ENCODE measurements around the gene UQCRFS1.
A peak's percentile ranks its signal among the peaks of the same experiment; 100 is the strongest.
"Not testable (repeated sequence)": the region's sequence is repeated elsewhere in the genome, so short reads cannot be mapped to it uniquely, and the experiment has no call there.

The UQCRFS1 gene

GRCh38 chr19:29214411-29214810 is 1.5 kb upstream of the UQCRFS1 start:
- no peak for DNase-seq (ENCODE audit: low spot score)

GRCh38 chr19:29212356-29212647 is 649 bp downstream of the UQCRFS1 start:
- DNase-seq (ENCODE audit: low spot score): no peak

GRCh38 chr19:29211562-29212355 is 1.2 kb downstream of the UQCRFS1 start:
- DNase-seq (ENCODE audit: low spot score): peak; percentile 33

GRCh38 chr19:29211041-29211440 is 1.9 kb downstream of the UQCRFS1 start:
- not testable (repeated sequence) for DNase-seq (ENCODE audit: low spot score)

GRCh38 chr19:29210502-29210901 is 2.4 kb downstream of the UQCRFS1 start:
- not testable (repeated sequence) for DNase-seq (ENCODE audit: low spot score)

- not testable (repeated sequence) for DNase-seq (ENCODE audit: low spot score)
Measured at GRCh38 chr19:29207403-29208187, 5.4 kb downstream of the UQCRFS1 start.

- DNase-seq (ENCODE audit: low spot score): no peak
Measured at GRCh38 chr19:29206453-29206852, 6.5 kb downstream of the UQCRFS1 start.

- DNase-seq (ENCODE audit: low spot score): no peak
Measured at GRCh38 chr19:29202281-29202680, 10.7 kb downstream of the UQCRFS1 start.

GRCh38 chr19:29201855-29202254 is 11.1 kb downstream of the UQCRFS1 start:
- peak; percentile 21 for DNase-seq (ENCODE audit: low spot score)

- DNase-seq (ENCODE audit: low spot score): no peak
Measured at GRCh38 chr19:29194658-29195057, 18.3 kb downstream of the UQCRFS1 start.

- DNase-seq (ENCODE audit: low spot score): no peak
Measured at GRCh38 chr19:29193155-29193554, 19.8 kb downstream of the UQCRFS1 start.

- DNase-seq (ENCODE audit: low spot score): no peak
Measured at GRCh38 chr19:29191005-29191404, 21.9 kb downstream of the UQCRFS1 start.

GRCh38 chr19:29189033-29189360 is 24.0 kb downstream of the UQCRFS1 start:
- no peak for DNase-seq (ENCODE audit: low spot score)

GRCh38 chr19:29188289-29189032 is 24.5 kb downstream of the UQCRFS1 start:
- DNase-seq (ENCODE audit: low spot score): no peak

- DNase-seq (ENCODE audit: low spot score): no peak
Measured at GRCh38 chr19:29187676-29188075, 25.3 kb downstream of the UQCRFS1 start.

- DNase-seq (ENCODE audit: low spot score): no peak
Measured at GRCh38 chr19:29185427-29185826, 27.5 kb downstream of the UQCRFS1 start.

- DNase-seq (ENCODE audit: low spot score): no peak
Measured at GRCh38 chr19:29176981-29177754, 35.8 kb downstream of the UQCRFS1 start.

GRCh38 chr19:29173896-29174295 is 39.1 kb downstream of the UQCRFS1 start:
- DNase-seq (ENCODE audit: low spot score): no peak

GRCh38 chr19:29172302-29172701 is 40.6 kb downstream of the UQCRFS1 start:
- peak; percentile 46 for DNase-seq (ENCODE audit: low spot score)

- no peak for DNase-seq (ENCODE audit: low spot score)
Measured at GRCh38 chr19:29171525-29171924, 41.4 kb downstream of the UQCRFS1 start.

- DNase-seq (ENCODE audit: low spot score): peak; percentile 22
Measured at GRCh38 chr19:29170554-29170953, 42.4 kb downstream of the UQCRFS1 start.

- no peak for DNase-seq (ENCODE audit: low spot score)
Measured at GRCh38 chr19:29162694-29163093, 50.3 kb downstream of the UQCRFS1 start.
